SU-DHL-6 (cell line): ENCODE measurements around the gene UNC5A.

Source experiments
- H2AFZ ChIP-seq: fragments of 200-600 bp; sonication (generic); 2 replicates; pipeline ENCODE4 v1.6.1; 2014; ENCODE audit warnings: low read depth, mild to moderate bottlenecking, moderate library complexity, mixed read lengths, antibody characterized with exemption, low read length; ENCODE audit not compliant: severe bottlenecking
- H3F3A ChIP-seq: fragments of 200-600 bp; shearing (Covaris generic); 2 replicates; pipeline ENCODE4 v1.6.0; 2016; ENCODE audit warnings: antibody characterized with exemption, mild to moderate bottlenecking; ENCODE audit not compliant: insufficient read depth
- H3K27ac ChIP-seq: fragments of 200-600 bp; sonication (generic); 2 replicates; pipeline ENCODE4 v1.5.1; 2016; ENCODE audit warnings: low read depth, mild to moderate bottlenecking, low read length, moderate library complexity, mixed read lengths
- H3K27me3 ChIP-seq: fragments of 200-600 bp; sonication (generic), shearing (Covaris generic); 2 replicates; pipeline ENCODE4 v1.6.0; 2014; ENCODE audit warnings: mild to moderate bottlenecking, low read length
- H3K36me3 ChIP-seq: fragments of 200-600 bp; sonication (generic); 2 replicates; pipeline ENCODE4 v1.6.1; 2014; ENCODE audit warnings: mild to moderate bottlenecking, low read length, mixed read lengths
- H3K4me2 ChIP-seq: fragments of 300-600, 200-600 bp; shearing (Covaris generic), sonication (generic); 2 replicates; pipeline ENCODE4 v1.6.0; 2014; ENCODE audit warnings: low read length, low read depth, mild to moderate bottlenecking; ENCODE audit not compliant: poor library complexity, severe bottlenecking
- H3K4me3 ChIP-seq: fragments of 200-600 bp; sonication (generic); 2 replicates; pipeline ENCODE4 v1.5.1; 2014; ENCODE audit warnings: antibody characterized with exemption, low read length, mild to moderate bottlenecking, mixed read lengths; ENCODE audit not compliant: insufficient read depth, poor library complexity, severe bottlenecking
- H3K79me2 ChIP-seq: fragments of 200-600 bp; sonication (generic); 2 replicates; pipeline ENCODE4 v1.6.1; 2014; ENCODE audit warnings: mild to moderate bottlenecking, low read length, moderate library complexity; ENCODE audit not compliant: insufficient read depth
- H3K9ac ChIP-seq: fragments of 200-600 bp; sonication (generic); 2 replicates; pipeline ENCODE4 v1.7.0; 2014; ENCODE audit warnings: mild to moderate bottlenecking, low read length
- H3K9me2 ChIP-seq: fragments of 200-600 bp; sonication (generic); replicated peaks from 2 replicates; pipeline ENCODE4 v1.6.1; 2014; ENCODE audit warnings: low read length; ENCODE audit not compliant: insufficient read depth
- H3K9me3 ChIP-seq: fragments of 200-600 bp; sonication (generic); 2 replicates; pipeline ENCODE4 v1.6.1; 2014; ENCODE audit warnings: low read length, mixed read lengths; ENCODE audit not compliant: insufficient read depth
- H4K20me1 ChIP-seq: fragments of 200-600 bp; sonication (generic); 2 replicates; pipeline ENCODE4 v1.6.1; 2014; ENCODE audit warnings: low read depth, mild to moderate bottlenecking, antibody characterized with exemption, low read length, moderate library complexity, mixed read lengths
- CTCF ChIP-seq: fragments of 200-600 bp; sonication (generic); IDR thresholded peaks from one replicate; pipeline ENCODE4 v1.5.1; 2017; ENCODE audit warnings: antibody characterized with exemption, mild to moderate bottlenecking, low read length, moderate library complexity; ENCODE audit not compliant: insufficient read depth, poor library complexity, severe bottlenecking
- EZH2phosphoT487 ChIP-seq: fragments of 200-600 bp; sonication (generic), shearing (Covaris generic); conservative IDR thresholded peaks from 2 replicates; pipeline ENCODE4 v1.6.1; 2018; ENCODE audit warnings: mild to moderate bottlenecking, antibody characterized with exemption, low read length, moderate library complexity, mixed read lengths

UNC5A gene

DNA sequence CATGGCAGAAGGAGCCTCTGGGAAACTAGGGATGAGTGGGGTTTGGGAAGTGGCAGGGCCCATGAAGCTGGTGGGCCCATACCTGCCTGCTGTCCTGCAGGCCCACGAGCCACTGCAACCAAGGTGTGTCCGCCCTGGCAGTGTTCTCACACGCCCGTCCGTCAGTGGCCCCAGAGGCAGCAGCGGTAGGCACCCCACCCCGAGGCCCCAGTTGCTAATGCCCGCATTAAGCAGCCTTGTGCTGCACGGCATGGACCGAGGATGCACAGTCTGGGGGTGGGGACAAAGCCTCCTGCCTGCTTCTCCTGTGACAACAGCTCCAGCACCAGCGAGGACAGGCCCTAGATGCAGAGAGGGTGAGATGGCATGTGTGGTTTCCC, 47.5 kb downstream of the UNC5A start:
- Histone ChIP-seq H3K4me2 (no peak overlapping the region), H3K79me2 (no peaks in the 10 kb centered on the region), H3F3A (no peaks in the 10 kb centered on the region), H3K27me3 (no peaks in the 10 kb centered on the region), H3K9me3 (no peaks in the 10 kb centered on the region), H3K27ac (no peak overlapping the region), H3K9me2 (no peaks in the 10 kb centered on the region), H3K36me3 (no peaks in the 10 kb centered on the region), H2AFZ (no peak overlapping the region), H4K20me1 (no peaks in the 10 kb centered on the region), H3K9ac (no peak overlapping the region), H3K4me3 (no peak overlapping the region)
- TF ChIP-seq CTCF (no peak), EZH2phosphoT487 (no peak)

GRCh38 chr5:176859916-176860315, 49.6 kb downstream of the UNC5A start:
- H3K9me3 ChIP-seq = no peaks in the 10 kb centered on the region
- no peak overlapping the region for H3K4me2 ChIP-seq
- TF ChIP-seq CTCF (no peak), EZH2phosphoT487 (no peak)
- no peak overlapping the region for H2AFZ ChIP-seq
- no peaks in the 10 kb centered on the region for H3F3A ChIP-seq
- H3K27ac ChIP-seq = no peak overlapping the region
- no peak overlapping the region for H3K9ac ChIP-seq
- H4K20me1 ChIP-seq = no peaks in the 10 kb centered on the region
- no peaks in the 10 kb centered on the region for H3K36me3 ChIP-seq
- H3K27me3 ChIP-seq = no peaks in the 10 kb centered on the region
- no peaks in the 10 kb centered on the region for H3K79me2 ChIP-seq
- H3K4me3 ChIP-seq = no peak overlapping the region
- H3K9me2 ChIP-seq = no peaks in the 10 kb centered on the region

GRCh38 chr5:176860381-176860780, 50.0 kb downstream of the UNC5A start:
- Histone ChIP-seq H3K27me3 (no peaks in the 10 kb centered on the region), H2AFZ (no peak overlapping the region)
- TF ChIP-seq EZH2phosphoT487 = no peak
- no peak for TF ChIP-seq CTCF

DNA sequence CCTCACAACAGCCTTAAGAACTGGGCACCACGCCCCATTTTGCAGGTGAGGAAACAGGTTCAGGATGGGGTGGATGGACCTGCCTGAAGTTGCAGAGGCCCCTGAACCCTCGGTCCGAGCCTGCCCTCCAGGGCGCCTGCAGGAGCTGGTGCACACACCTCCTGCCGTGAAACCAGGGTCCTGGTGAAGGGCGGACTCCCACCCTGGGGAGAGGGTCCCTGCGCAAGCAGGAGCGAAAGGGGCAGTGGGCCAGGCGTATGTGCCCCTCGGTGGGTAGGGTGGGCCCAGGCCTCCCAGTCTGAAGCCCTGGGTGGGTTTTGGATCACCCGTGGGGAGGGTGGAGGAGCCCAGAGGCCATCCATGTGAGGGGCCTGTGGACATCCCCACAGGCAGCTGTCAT, 50.9 kb downstream of the UNC5A start:
- no peak overlapping the region for H2AFZ ChIP-seq
- no peak overlapping the region for H3K27ac ChIP-seq
- no peaks in the 10 kb centered on the region for H3K9me2 ChIP-seq
- no peaks in the 10 kb centered on the region for H3F3A ChIP-seq
- no peaks in the 10 kb centered on the region for H3K9me3 ChIP-seq
- no peak overlapping the region for H3K4me3 ChIP-seq
- no peaks in the 10 kb centered on the region for H3K27me3 ChIP-seq
- TF ChIP-seq EZH2phosphoT487 = no peak
- no peak for TF ChIP-seq CTCF
- no peak overlapping the region for H3K4me2 ChIP-seq
- H3K9ac ChIP-seq = no peak overlapping the region
- H3K79me2 ChIP-seq = no peaks in the 10 kb centered on the region
- H4K20me1 ChIP-seq = no peaks in the 10 kb centered on the region
- no peaks in the 10 kb centered on the region for H3K36me3 ChIP-seq

More at GRCh38 chr5:176860381-176860780, 50.0 kb downstream of the UNC5A start:
- H3K4me2 ChIP-seq = no peak overlapping the region
- no peaks in the 10 kb centered on the region for H3K36me3 ChIP-seq
- H4K20me1 ChIP-seq = no peaks in the 10 kb centered on the region
- no peak overlapping the region for H3K4me3 ChIP-seq
- H3K27ac ChIP-seq = no peak overlapping the region
- H3K9me3 ChIP-seq = no peaks in the 10 kb centered on the region
- no peaks in the 10 kb centered on the region for H3K9me2 ChIP-seq
- no peaks in the 10 kb centered on the region for H3K79me2 ChIP-seq
- no peak overlapping the region for H3K9ac ChIP-seq
- H3F3A ChIP-seq = no peaks in the 10 kb centered on the region
